SK-N-SH (cell line): Measurements from ENCODE around the gene NACC1. TPM values are rescaled to one million over a fixed set of nuclear protein-coding genes. Genes with fewer than 3 reads are reported as not detected.

Source experiments
- CTCF ChIA-PET: fragments of 300-600, 350-600 bp; formaldehyde crosslinking; extraction: SDS; loops from one replicate; lab custom pipeline; 2021; lab: Yijun Ruan, JAX
- POLR2A ChIA-PET: fragments of 350-600 bp; sonication (Branson Sonifier 250); formaldehyde crosslinking; extraction: SDS; loops from one replicate; lab custom pipeline; 2020; ENCODE audit warnings: antibody characterized with exemption, inconsistent platforms; lab: Yijun Ruan, JAX
- DNase-seq: peaks from one replicate; pipeline ENCODE4 v3.0.0; 2012
- H2AFZ ChIP-seq: fragments of 200-600 bp; sonication (generic); 2 replicates; pipeline ENCODE4 v1.8.1; 2016; ENCODE audit warnings: antibody characterized with exemption, mild to moderate bottlenecking, low read depth
- H3F3A ChIP-seq: fragments of 200-600 bp; sonication (generic); replicated peaks from 2 replicates; pipeline ENCODE3; 2016; ENCODE audit warnings: antibody characterized with exemption, mild to moderate bottlenecking; ENCODE audit not compliant: insufficient read depth
- H3K27ac ChIP-seq, 2 experiments: fragments of 200-500 bp in 1 of 2; fragments of 200-600 bp in 1 of 2; sonication (Bioruptor generic) in 1 of 2; sonication (generic), shearing (Covaris generic) in 1 of 2; 2 replicates each; pipeline versions ENCODE4 v1.5.1 to v1.6.1; 2014 to 2016; ENCODE audit warnings: low read depth in 2 of 2, inconsistent platforms in 1 of 2, low read length in 1 of 2, mild to moderate bottlenecking in 1 of 2, mixed read lengths in 1 of 2
- H3K27me3 ChIP-seq: fragments of 200-600 bp; sonication (generic), shearing (Covaris generic); 2 replicates; pipeline ENCODE4 v1.6.1; 2016; ENCODE audit warnings: mixed run types; ENCODE audit not compliant: insufficient read depth
- H3K36me3 ChIP-seq, 2 experiments: fragments of 200-500 bp in 1 of 2; fragments of 200-600 bp in 1 of 2; sonication (Bioruptor generic) in 1 of 2; sonication (generic) in 1 of 2; replicated peaks in 1 of 2; 2 replicates each; pipeline versions ENCODE3 to v1.5.1; 2014 to 2016; ENCODE audit warnings: low read length in 1 of 2, mild to moderate bottlenecking in 1 of 2; ENCODE audit not compliant: insufficient read depth in 2 of 2, control insufficient read depth in 1 of 2
- H3K4me1 ChIP-seq, 2 experiments: fragments of 200-500 bp in 1 of 2; fragments of 200-600 bp in 1 of 2; sonication (Bioruptor generic) in 1 of 2; sonication (generic), shearing (Covaris generic) in 1 of 2; 2 replicates each; pipeline versions ENCODE4 v1.5.1 to v1.6.1; 2014 to 2016; ENCODE audit warnings: low read depth in 1 of 2, low read length in 1 of 2, mixed run types in 1 of 2; ENCODE audit not compliant: insufficient read depth in 2 of 2, control insufficient read depth in 1 of 2
- H3K4me2 ChIP-seq: fragments of 200-600 bp; sonication (generic), shearing (Covaris generic); 2 replicates; pipeline ENCODE4 v1.6.1; 2017; ENCODE audit warnings: mixed run types
- H3K4me3 ChIP-seq, 2 experiments: fragments of 200-500 bp in 1 of 2; fragments of 200-600 bp in 1 of 2; sonication (Bioruptor generic) in 1 of 2; sonication (generic), shearing (Covaris generic) in 1 of 2; 2 replicates each; pipeline versions ENCODE4 v1.5.1 to v1.8.1; 2014 to 2016; ENCODE audit warnings: low read depth in 2 of 2, inconsistent platforms in 1 of 2, low read length in 1 of 2, mild to moderate bottlenecking in 1 of 2, mixed read lengths in 1 of 2, moderate library complexity in 1 of 2
- H3K79me2 ChIP-seq: fragments of 200-600 bp; sonication (generic); 2 replicates; pipeline ENCODE4 v1.8.1; 2017; ENCODE audit warnings: mild to moderate bottlenecking; ENCODE audit not compliant: insufficient read depth
- H3K9ac ChIP-seq: fragments of 200-600 bp; sonication (generic); 2 replicates; pipeline ENCODE4 v1.6.1; 2017; ENCODE audit warnings: mixed run types
- H3K9me2 ChIP-seq: fragments of 200-600 bp; sonication (generic); 2 replicates; pipeline ENCODE4 v1.6.1; 2017; ENCODE audit warnings: mixed run types
- H3K9me3 ChIP-seq: fragments of 200-600 bp; sonication (generic); 2 replicates; pipeline ENCODE4 v1.6.1; 2017; ENCODE audit warnings: mixed run types, mild to moderate bottlenecking, moderate library complexity
- H4K20me1 ChIP-seq: fragments of 200-600 bp; sonication (generic); 2 replicates; pipeline ENCODE4 v1.6.1; 2017; ENCODE audit warnings: mild to moderate bottlenecking, mixed run types; ENCODE audit not compliant: insufficient read depth
- CHD2 ChIP-seq: fragments of 150-350 bp; IDR thresholded peaks from 2 replicates; pipeline ENCODE4 v1.6.1; 2018; ENCODE audit warnings: low read length; ENCODE audit not compliant: partially characterized antibody
- CTCF ChIP-seq: fragments of 200-600 bp; sonication (generic); IDR thresholded peaks from 2 replicates; pipeline ENCODE4 v1.6.1; 2017; ENCODE audit warnings: antibody characterized with exemption, mild to moderate bottlenecking, moderate library complexity
- ELF1 ChIP-seq: IDR thresholded peaks from 2 replicates; pipeline ENCODE4 v1.4.0; 2012
- EP300 ChIP-seq, 2 experiments: IDR thresholded peaks; 2 replicates each; pipeline versions ENCODE4 v1.4.0 to v1.6.1; 2012; ENCODE audit warnings: borderline replicate concordance in 1 of 2, low read depth in 1 of 2, low read length in 1 of 2
- EZH2phosphoT487 ChIP-seq: fragments of 200-600 bp; sonication (generic); IDR thresholded peaks from 2 replicates; pipeline ENCODE4 v1.6.1; 2017; ENCODE audit warnings: low read depth, mixed run types, mild to moderate bottlenecking, antibody characterized with exemption, moderate library complexity, borderline replicate concordance
- FOXM1 ChIP-seq: IDR thresholded peaks from 2 replicates; pipeline ENCODE4 v1.4.0; 2012; ENCODE audit warnings: low read depth, mild to moderate bottlenecking
- IRF3 ChIP-seq: fragments of 150-350 bp; IDR thresholded peaks from 2 replicates; pipeline ENCODE4 v1.6.1; 2016; ENCODE audit warnings: mild to moderate bottlenecking, low read depth, low read length
- JUND ChIP-seq: IDR thresholded peaks from 2 replicates; pipeline ENCODE4 v1.4.0; 2012
- MAX ChIP-seq: IDR thresholded peaks from 2 replicates; pipeline ENCODE4 v1.4.0; 2012; ENCODE audit warnings: low read depth
- MXI1 ChIP-seq: IDR thresholded peaks from 2 replicates; pipeline ENCODE4 v1.6.1; 2012; ENCODE audit warnings: mild to moderate bottlenecking, low read depth, low read length, improper control_type of control experiment
- NFIC ChIP-seq: IDR thresholded peaks from 2 replicates; pipeline ENCODE4 v1.4.0; 2012; ENCODE audit warnings: borderline replicate concordance
- NRF1 ChIP-seq: IDR thresholded peaks from 2 replicates; pipeline ENCODE4 v1.6.1; 2012; ENCODE audit warnings: low read depth, mild to moderate bottlenecking, low read length
- PBX3 ChIP-seq: IDR thresholded peaks from 2 replicates; pipeline ENCODE4; 2012
- RAD21 ChIP-seq: IDR thresholded peaks from 2 replicates; pipeline ENCODE4 v1.6.1; 2012; ENCODE audit warnings: mild to moderate bottlenecking, low read length
- RFX5 ChIP-seq: IDR thresholded peaks from 2 replicates; pipeline ENCODE4 v1.6.1; 2012; ENCODE audit warnings: mild to moderate bottlenecking, improper control_type of control experiment, low read length
- RXRA ChIP-seq: IDR thresholded peaks from 2 replicates; pipeline ENCODE4 v1.4.0; 2012; ENCODE audit warnings: low read depth, mild to moderate bottlenecking, borderline replicate concordance
- SMC3 ChIP-seq: IDR thresholded peaks from 2 replicates; pipeline ENCODE4 v1.6.1; 2012; ENCODE audit warnings: low read depth, low read length, improper control_type of control experiment
- USF2 ChIP-seq: fragments of 150-350 bp; IDR thresholded peaks from 2 replicates; pipeline ENCODE4 v1.6.1; 2017; ENCODE audit warnings: antibody characterized with exemption, low read length, low read depth, borderline replicate concordance
- YY1 ChIP-seq: IDR thresholded peaks from 2 replicates; pipeline ENCODE4 v1.4.0; 2012; ENCODE audit warnings: low read depth, mild to moderate bottlenecking
- ZBTB33 ChIP-seq: IDR thresholded peaks from 2 replicates; pipeline ENCODE4 v1.4.0; 2012; ENCODE audit warnings: low read depth, borderline replicate concordance
- WGBS: methylation state at CpG from one replicate; pipeline ENCODE4 v1.1.6; 2017; ENCODE audit warnings: low lambda C conversion rate; 5-methylcytosine and 5-hydroxymethylcytosine counted together
- polyA plus RNA-seq, 3 experiments: library from polyadenylated mRNA; depleted of rRNA; stranded (reverse); fragments of >200 nt; gene quantifications; 2 replicates each; pipeline ENCODE4 v1.2.3, GENCODE V29; 2012
- TF ChIP-seq, protein P1 (sequence below): IDR thresholded peaks from 2 replicates; pipeline ENCODE4 v1.6.1; 2012; ENCODE audit warnings: mild to moderate bottlenecking, low read depth, low read length, moderate library complexity

The NACC1 gene
- polyA plus RNA-seq, 1 of the 3 experiments (the other 2 are of a cell fraction), result 127 TPM

DNA sequence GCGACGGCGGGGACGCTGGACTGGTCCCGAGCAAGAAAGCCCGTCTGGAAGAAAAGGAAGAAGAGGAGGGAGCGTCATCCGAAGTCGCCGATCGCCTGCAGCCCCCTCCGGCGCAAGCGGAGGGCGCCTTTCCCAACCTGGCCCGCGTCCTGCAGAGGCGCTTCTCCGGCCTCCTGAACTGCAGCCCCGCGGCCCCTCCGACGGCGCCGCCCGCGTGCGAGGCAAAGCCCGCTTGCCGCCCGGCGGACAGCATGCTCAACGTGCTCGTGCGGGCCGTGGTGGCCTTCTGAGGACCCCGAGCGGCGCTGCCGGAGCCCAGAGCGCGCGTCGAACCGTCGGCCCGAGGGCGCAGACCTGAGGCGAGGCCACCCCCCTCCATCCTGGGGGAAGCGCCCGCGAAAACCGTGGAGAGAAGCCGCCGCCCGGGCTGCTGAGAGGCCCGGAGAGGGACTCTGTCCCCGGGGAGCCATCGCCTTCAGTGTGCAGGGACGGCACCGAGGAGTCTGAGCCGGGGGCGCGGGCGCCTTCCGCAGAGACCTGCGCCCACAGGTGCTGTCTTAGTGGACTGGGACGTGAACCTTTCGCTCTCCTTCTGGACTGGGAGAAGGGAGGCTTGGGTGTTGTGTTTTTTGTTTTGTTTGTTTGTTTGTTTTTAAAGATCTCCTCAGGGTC lies 35.6 kb downstream of the NACC1 start:
- Histone ChIP-seq H3K36me3 (peaks cover 0 to 19% of the 10 kb centered on the region in 2 experiments), H3K4me3 (peak overlapping the region; percentile 76 to 90), H3K9ac (peak overlapping the region; percentile 93), H4K20me1 (peaks cover 25% of the 10 kb centered on the region), H3K9me2 (no peaks in the 10 kb centered on the region), H3K4me2 (peak overlapping the region; percentile 98), H3K27ac (peak overlapping the region; percentile 98 to 99), H3K4me1 (peaks cover 4 to 22% of the 10 kb centered on the region in 2 experiments; a peak in 1 of 4 replicates), H3K9me3 (no peaks in the 10 kb centered on the region), H3K79me2 (peaks cover 54% of the 10 kb centered on the region), H3F3A (peaks cover 40% of the 10 kb centered on the region), H2AFZ (no peak overlapping the region), H3K27me3 (no peaks in the 10 kb centered on the region)
- POLR2A ChIA-PET, result interaction anchor here (0.5 to 2.8 kb wide), 11 partner anchors 9 to 921 kb away, joined by 3 to 73 read pairs (median 7); partner anchors contain the start of genes DAND5, GCDH and NACC1
- DNase-seq, result no peak
- CTCF ChIA-PET, result interaction anchor here (1.0 to 2.2 kb wide), 4 partner anchors 10 to 188 kb away, joined by 3 to 11 read pairs (median 5); no protein-coding TSS in a partner anchor
- 0% methylated on average over 20 of the region's 69 CpGs for WGBS
- no peak; the same call in none of the 2 replicates for TF ChIP-seq MXI1
- TF ChIP-seq USF2, result no peak
- TF ChIP-seq JUND, result no peak
- TF ChIP-seq ELF1, result 0 out of 2 replicates have a peak, but pooled peaks have one; percentile 7
- TF ChIP-seq EP300 (IDR thresholded peaks at IDR 0.05; ENCODE audit: borderline replicate concordance in 1 of 2, low read depth in 1 of 2, low read length in 1 of 2), result no peak
- TF ChIP-seq CHD2, result no peak
- TF ChIP-seq, protein P1, sequence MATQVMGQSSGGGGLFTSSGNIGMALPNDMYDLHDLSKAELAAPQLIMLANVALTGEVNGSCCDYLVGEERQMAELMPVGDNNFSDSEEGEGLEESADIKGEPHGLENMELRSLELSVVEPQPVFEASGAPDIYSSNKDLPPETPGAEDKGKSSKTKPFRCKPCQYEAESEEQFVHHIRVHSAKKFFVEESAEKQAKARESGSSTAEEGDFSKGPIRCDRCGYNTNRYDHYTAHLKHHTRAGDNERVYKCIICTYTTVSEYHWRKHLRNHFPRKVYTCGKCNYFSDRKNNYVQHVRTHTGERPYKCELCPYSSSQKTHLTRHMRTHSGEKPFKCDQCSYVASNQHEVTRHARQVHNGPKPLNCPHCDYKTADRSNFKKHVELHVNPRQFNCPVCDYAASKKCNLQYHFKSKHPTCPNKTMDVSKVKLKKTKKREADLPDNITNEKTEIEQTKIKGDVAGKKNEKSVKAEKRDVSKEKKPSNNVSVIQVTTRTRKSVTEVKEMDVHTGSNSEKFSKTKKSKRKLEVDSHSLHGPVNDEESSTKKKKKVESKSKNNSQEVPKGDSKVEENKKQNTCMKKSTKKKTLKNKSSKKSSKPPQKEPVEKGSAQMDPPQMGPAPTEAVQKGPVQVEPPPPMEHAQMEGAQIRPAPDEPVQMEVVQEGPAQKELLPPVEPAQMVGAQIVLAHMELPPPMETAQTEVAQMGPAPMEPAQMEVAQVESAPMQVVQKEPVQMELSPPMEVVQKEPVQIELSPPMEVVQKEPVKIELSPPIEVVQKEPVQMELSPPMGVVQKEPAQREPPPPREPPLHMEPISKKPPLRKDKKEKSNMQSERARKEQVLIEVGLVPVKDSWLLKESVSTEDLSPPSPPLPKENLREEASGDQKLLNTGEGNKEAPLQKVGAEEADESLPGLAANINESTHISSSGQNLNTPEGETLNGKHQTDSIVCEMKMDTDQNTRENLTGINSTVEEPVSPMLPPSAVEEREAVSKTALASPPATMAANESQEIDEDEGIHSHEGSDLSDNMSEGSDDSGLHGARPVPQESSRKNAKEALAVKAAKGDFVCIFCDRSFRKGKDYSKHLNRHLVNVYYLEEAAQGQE, result no peak
- TF ChIP-seq MAX, result no peak
- no peak for TF ChIP-seq IRF3
- no peak for TF ChIP-seq CTCF
- no peak for TF ChIP-seq PBX3
- no peak; the same call in 1 of the 2 replicates for TF ChIP-seq SMC3
- TF ChIP-seq RFX5, result no peak
- TF ChIP-seq RAD21, result no peak
- no peak for TF ChIP-seq NFIC
- 0 out of 2 replicates have a peak, but pooled peaks have one; percentile 10 for TF ChIP-seq ZBTB33
- TF ChIP-seq EZH2phosphoT487, result no peak
- TF ChIP-seq NRF1, result no peak
- no peak for TF ChIP-seq YY1
- TF ChIP-seq RXRA, result 0 out of 2 replicates have a peak, but pooled peaks have one; percentile 5
- no peak for TF ChIP-seq FOXM1
